IMR-90 (cell line): ENCODE data around the gene GNAT1.

Experiments
- BHLHE40 ChIP-seq: fragments of 150-350 bp; IDR thresholded peaks from 2 replicates; pipeline ENCODE4 v1.6.1; 2016; ENCODE audit warnings: mild to moderate bottlenecking, low read depth, low read length
- CEBPB ChIP-seq: IDR thresholded peaks from 2 replicates; pipeline ENCODE4 v1.6.1; 2012; ENCODE audit warnings: low read depth, low read length, improper control_type of control experiment
- CTCF ChIP-seq: conservative IDR thresholded peaks from 2 replicates; pipeline ENCODE4 v1.5.1; 2012; ENCODE audit warnings: mild to moderate bottlenecking, low read depth, low read length, improper control_type of control experiment
- ELK1 ChIP-seq: fragments of 150-350 bp; IDR thresholded peaks from 2 replicates; pipeline ENCODE4 v1.6.1; 2016; ENCODE audit warnings: low read depth, mild to moderate bottlenecking, low read length, moderate library complexity, borderline replicate concordance
- POLR2A ChIP-seq: IDR thresholded peaks from 2 replicates; pipeline ENCODE4 v1.6.1; 2012; ENCODE audit warnings: mild to moderate bottlenecking, low read depth, low read length
- RCOR1 ChIP-seq: IDR thresholded peaks from 2 replicates; pipeline ENCODE4 v1.6.1; 2012; ENCODE audit warnings: mild to moderate bottlenecking, low read length, improper control_type of control experiment; ENCODE audit not compliant: insufficient replicate concordance
- SMC3 ChIP-seq: fragments of 150-350 bp; IDR thresholded peaks from 2 replicates; pipeline ENCODE4 v1.6.1; 2016; ENCODE audit warnings: low read depth, mild to moderate bottlenecking, antibody characterized with exemption, low read length, moderate library complexity

- TF ChIP-seq SMC3: no peak
- TF ChIP-seq CTCF: no peak
- no peak for TF ChIP-seq BHLHE40
- TF ChIP-seq ELK1: no peak
- TF ChIP-seq RCOR1: no peak
- no peak for TF ChIP-seq CEBPB
- TF ChIP-seq POLR2A: no peak
Measured at GRCh38 chr3:50246517-50246954, 55.1 kb downstream of the GNAT1 start.
